ENCODE data around the gene MFSD12. TPM values are rescaled to one million over a fixed set of nuclear protein-coding genes. Genes with fewer than 3 reads are reported as not detected.
A peak's percentile ranks its signal among the peaks of the same experiment; 100 is the strongest.

Gene MFSD12
- polyA plus RNA-seq, 1 experiment = 23.7 TPM

DNA sequence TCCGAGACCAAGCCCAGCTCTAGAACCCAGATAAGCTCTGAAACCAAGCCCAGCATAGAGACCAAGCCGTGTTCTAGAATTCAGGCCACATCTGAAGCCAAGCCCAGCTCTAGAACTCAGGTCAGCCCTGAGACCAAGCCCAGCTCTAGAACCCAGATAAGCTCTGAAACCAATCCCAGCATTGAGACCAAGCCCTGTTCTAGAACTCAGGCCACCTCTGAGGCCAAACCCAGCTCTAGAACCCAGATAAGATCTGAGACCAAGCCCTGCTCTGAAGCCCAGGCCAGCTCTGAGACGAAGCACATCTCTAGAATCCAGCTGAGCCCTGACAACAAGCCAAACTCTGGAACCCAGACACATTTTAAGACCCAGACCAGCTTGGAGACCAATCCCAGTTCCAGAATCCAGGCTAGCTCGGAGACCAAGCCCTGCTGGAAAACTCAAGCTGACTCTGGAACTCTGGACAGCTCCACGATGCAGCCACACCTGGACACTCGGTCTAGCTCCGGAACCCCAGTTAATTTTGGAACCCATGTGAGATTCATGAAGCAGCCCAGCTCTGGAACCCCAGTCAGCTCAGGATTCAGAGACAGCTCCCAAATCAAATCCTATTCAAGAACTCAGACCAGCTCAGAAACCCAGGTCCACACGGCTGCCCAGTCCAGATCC is 33.7 kb upstream of the MFSD12 start:
- no peak for DNase-seq (ENCODE audit: low read depth, low spot score)
- CTCF ChIA-PET = interaction anchor here (1.2 kb wide), 1 partner anchor 549 kb away, joined by 3 read pairs; no protein-coding TSS in a partner anchor
- Histone ChIP-seq H3K9me3 (ENCODE audit: control insufficient read depth, insufficient read depth, low read length) (peaks cover 25% of the 10 kb centered on the region), H3K27me3 (ENCODE audit: control insufficient read depth, insufficient read depth, low read length) (no peaks in the 10 kb centered on the region), H3K4me3 (ENCODE audit: low read depth, low read length) (no peak overlapping the region), H3K27ac (ENCODE audit: low read depth, low read length) (no peak overlapping the region)
- POLR2A ChIA-PET = interaction anchor here (0.6 kb wide), 1 partner anchor 8 kb away, joined by 3 read pairs; no protein-coding TSS in a partner anchor
- TF ChIP-seq CTCF (IDR thresholded peaks at IDR 0.05; ENCODE audit: low read depth, low read length) = no peak

- CTCF ChIA-PET = no interaction called here
- no peak for TF ChIP-seq CTCF (IDR thresholded peaks at IDR 0.05; ENCODE audit: low read depth, low read length)
Measured at GRCh38 chr19:3589949-3590348, 32.6 kb upstream of the MFSD12 start.

GRCh38 chr19:3589439-3589838 is 32.1 kb upstream of the MFSD12 start:
- no peak for TF ChIP-seq CTCF (IDR thresholded peaks at IDR 0.05; ENCODE audit: low read depth, low read length)
- ChIA-PET POLR2A (no interaction called here), CTCF (no interaction called here)
- H3K27ac ChIP-seq (ENCODE audit: low read depth, low read length) = no peak overlapping the region
- DNase-seq (ENCODE audit: low read depth, low spot score) = no peak
- peaks cover 8% of the 10 kb centered on the region for H3K27me3 ChIP-seq (ENCODE audit: control insufficient read depth, insufficient read depth, low read length)
- peaks cover 25% of the 10 kb centered on the region for H3K9me3 ChIP-seq (ENCODE audit: control insufficient read depth, insufficient read depth, low read length)
- no peak overlapping the region for H3K4me3 ChIP-seq (ENCODE audit: low read depth, low read length)

More at GRCh38 chr19:3589949-3590348, 32.6 kb upstream of the MFSD12 start:
- POLR2A ChIA-PET = interaction anchor here (0.7 kb wide), 1 partner anchor 45 kb away, joined by 3 read pairs; no protein-coding TSS in a partner anchor
- DNase-seq (ENCODE audit: low read depth, low spot score) = no peak
- H3K27ac ChIP-seq (ENCODE audit: low read depth, low read length) = no peak overlapping the region
- H3K4me3 ChIP-seq (ENCODE audit: low read depth, low read length) = no peak overlapping the region
- peaks cover 25% of the 10 kb centered on the region for H3K9me3 ChIP-seq (ENCODE audit: control insufficient read depth, insufficient read depth, low read length)
- peaks cover 8% of the 10 kb centered on the region for H3K27me3 ChIP-seq (ENCODE audit: control insufficient read depth, insufficient read depth, low read length)

- ChIA-PET POLR2A (no interaction called here), CTCF (interaction anchor here (0.6 to 1.4 kb wide), 3 partner anchors 21 to 1126 kb away, joined by 3 read pairs; no protein-coding TSS in a partner anchor)
- Histone ChIP-seq H3K27me3 (ENCODE audit: control insufficient read depth, insufficient read depth, low read length) (peaks cover 8% of the 10 kb centered on the region), H3K27ac (ENCODE audit: low read depth, low read length) (no peak overlapping the region), H3K9me3 (ENCODE audit: control insufficient read depth, insufficient read depth, low read length) (peaks cover 20% of the 10 kb centered on the region), H3K4me3 (ENCODE audit: low read depth, low read length) (no peak overlapping the region)
- no peak for DNase-seq (ENCODE audit: low read depth, low spot score)
- TF ChIP-seq CTCF (IDR thresholded peaks at IDR 0.05; ENCODE audit: low read depth, low read length) = no peak
Measured at GRCh38 chr19:3586707-3587346, 29.4 kb upstream of the MFSD12 start.

DNA sequence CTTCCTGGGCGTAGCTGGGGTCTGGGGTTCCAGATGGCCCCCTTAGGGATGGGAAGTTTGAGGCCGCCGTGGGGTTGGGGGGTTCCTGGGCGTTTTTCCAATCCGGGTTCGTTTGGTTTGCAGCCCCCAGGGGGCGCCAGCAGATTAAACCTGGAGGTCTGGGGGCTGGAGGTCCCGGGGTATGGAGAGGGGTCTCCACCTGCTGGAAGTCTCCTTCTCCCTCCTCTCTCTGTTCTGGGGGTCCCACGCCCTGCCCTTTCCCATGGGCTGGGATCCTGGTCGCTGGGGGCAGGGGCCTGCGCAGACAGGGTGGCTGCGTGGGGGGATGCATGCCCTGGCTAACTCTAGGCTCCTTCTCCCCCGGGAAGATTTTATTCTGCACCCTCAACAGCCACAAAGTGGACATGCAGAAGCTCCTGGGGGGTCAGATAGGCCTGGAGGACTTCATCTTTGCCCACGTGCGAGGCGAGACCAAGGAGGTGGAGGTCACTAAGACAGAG is 28.8 kb upstream of the MFSD12 start:
- Histone ChIP-seq H3K4me3 (ENCODE audit: low read depth, low read length) (no peak overlapping the region), H3K9me3 (ENCODE audit: control insufficient read depth, insufficient read depth, low read length) (peaks cover 17% of the 10 kb centered on the region), H3K27ac (ENCODE audit: low read depth, low read length) (no peak overlapping the region), H3K27me3 (ENCODE audit: control insufficient read depth, insufficient read depth, low read length) (peaks cover 8% of the 10 kb centered on the region)
- TF ChIP-seq CTCF (IDR thresholded peaks at IDR 0.05; ENCODE audit: low read depth, low read length) = peak; percentile 53
- no peak for DNase-seq (ENCODE audit: low read depth, low spot score)
- POLR2A ChIA-PET = no interaction called here
- CTCF ChIA-PET = interaction anchor here (0.6 to 1.4 kb wide), 3 partner anchors 22 to 1125 kb away, joined by 3 read pairs; no protein-coding TSS in a partner anchor

Measured in AG04450 (cell line).